ENCODE results near the gene NOPCHAP1.
A peak's percentile ranks its signal among the peaks of the same experiment; 100 is the strongest.
"Not testable (repeated sequence)": the region's sequence is repeated elsewhere in the genome, so short reads cannot be mapped to it uniquely, and the experiment has no call there.

NOPCHAP1 gene, protein sequence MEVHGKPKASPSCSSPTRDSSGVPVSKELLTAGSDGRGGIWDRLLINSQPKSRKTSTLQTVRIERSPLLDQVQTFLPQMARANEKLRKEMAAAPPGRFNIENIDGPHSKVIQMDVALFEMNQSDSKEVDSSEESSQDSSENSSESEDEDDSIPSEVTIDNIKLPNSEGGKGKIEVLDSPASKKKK

DNA sequence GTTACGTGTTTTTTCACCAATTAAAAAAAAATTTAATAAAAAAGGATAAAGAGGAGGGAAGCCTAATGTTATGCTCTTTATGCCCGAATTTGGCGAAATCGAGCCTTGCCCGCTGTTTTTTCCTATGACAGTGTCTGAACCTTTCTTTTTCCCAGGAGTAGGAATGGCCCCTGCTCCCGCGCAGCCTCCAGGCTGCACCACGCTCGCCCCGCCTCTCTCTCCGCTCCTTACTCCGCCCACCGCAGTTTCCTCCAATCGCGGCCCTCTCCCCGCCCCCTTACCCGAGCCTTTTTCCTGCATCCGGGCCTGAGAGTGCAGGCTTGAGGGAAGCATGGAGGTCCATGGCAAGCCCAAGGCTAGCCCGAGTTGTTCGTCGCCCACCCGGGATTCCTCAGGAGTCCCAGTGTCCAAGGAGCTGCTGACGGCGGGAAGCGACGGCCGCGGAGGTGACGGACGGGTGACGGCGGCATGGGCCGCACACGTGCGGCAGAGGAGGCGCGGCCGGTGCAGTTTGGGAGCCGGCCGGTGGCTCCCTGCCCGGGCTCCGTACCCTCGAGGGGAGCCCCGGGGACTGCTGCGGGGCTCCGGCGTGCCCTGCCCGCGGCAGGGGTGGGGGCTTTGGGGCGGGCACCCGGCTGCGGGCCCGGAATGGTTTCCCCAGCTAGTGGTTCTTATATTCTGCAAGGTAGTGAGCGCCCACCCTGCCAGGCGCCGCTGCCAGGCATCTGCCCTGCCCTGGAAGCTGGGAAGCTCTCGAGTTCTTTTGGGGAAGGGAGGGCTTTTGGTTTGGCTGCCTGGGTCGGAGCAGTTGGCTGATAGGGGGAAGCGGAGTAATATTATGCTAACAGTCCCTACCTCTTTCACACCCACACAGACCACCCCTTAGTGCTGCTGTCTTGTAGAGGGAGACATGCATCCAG is at the start of gene NOPCHAP1:
Gene NOPCHAP1, plus strand, starts transcription at position 295 of the 920 bp plus-strand sequence. Its CDS starts 37 bp downstream, at position 332.
- peak; percentile 92 for DNase-seq (ENCODE audit: low spot score)

DNA sequence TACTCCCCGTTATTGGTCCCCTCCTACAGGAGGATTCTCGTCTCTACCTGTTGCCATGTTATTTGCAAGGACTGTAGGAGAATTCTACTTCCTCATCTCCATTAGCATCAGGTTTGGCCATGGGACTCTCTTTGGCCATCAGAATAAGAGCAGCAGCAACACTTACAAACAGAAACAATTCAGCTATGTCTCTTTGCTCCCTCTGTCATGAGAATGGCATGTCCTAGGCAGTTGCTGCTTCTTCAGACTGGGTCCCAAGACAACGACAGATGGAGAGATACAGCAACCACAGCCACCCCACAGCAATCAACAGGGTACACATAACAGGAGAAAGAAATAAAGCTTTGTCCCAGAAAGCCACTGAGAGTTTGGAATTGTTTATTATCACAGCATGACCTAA is 47.7 kb upstream of the NOPCHAP1 start:
- DNase-seq (ENCODE audit: low spot score): no peak

GRCh38 chr12:104939089-104939488 is 47.0 kb upstream of the NOPCHAP1 start:
- no peak for DNase-seq (ENCODE audit: low spot score)

DNA sequence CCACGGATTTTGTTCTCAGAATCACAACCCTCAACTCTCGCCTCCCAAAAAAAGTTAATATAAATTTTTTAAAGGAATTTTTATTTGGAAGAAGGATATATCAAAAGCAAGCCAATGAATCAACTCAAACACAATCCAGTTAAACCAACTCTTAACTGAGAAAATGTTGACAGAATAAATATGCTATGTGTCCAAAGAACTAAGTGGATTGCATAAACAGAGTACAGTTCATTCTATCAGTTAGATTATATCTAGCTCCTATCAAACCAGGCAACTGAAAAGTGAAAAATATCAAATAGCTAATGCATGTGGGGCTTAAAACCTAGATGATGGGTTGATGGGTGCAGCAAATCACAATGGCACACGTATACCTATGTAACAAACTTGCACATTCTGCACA is 44.7 kb upstream of the NOPCHAP1 start:
- DNase-seq (ENCODE audit: low spot score): no peak

- no peak for DNase-seq (ENCODE audit: low spot score)
Observed at GRCh38 chr12:104942075-104942474, 44.0 kb upstream of the NOPCHAP1 start.

GRCh38 chr12:104943401-104943800 is 42.7 kb upstream of the NOPCHAP1 start:
- not testable (repeated sequence) for DNase-seq (ENCODE audit: low spot score)

DNA sequence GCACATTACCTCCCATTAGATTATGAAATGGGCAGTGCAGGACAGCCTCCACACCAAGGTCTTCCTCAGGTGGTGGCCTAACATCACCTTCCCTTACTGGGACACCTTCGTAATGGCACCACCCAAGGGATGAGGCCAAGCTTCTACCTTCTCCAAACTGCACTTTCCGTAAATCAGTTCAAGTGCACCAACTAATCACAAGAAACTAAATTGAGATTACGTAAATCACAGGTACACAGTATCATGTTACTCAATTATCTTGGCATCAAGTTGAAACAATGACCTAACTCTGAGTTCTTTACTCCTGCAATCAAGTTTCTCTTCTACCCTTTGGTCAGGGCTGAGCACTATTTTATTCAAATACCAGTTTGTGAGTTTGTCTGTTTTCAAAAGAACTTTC is 41.9 kb upstream of the NOPCHAP1 start:
- DNase-seq (ENCODE audit: low spot score): no peak

GRCh38 chr12:104948716-104949115 is 37.4 kb upstream of the NOPCHAP1 start:
- not testable (repeated sequence) for DNase-seq (ENCODE audit: low spot score)

DNA sequence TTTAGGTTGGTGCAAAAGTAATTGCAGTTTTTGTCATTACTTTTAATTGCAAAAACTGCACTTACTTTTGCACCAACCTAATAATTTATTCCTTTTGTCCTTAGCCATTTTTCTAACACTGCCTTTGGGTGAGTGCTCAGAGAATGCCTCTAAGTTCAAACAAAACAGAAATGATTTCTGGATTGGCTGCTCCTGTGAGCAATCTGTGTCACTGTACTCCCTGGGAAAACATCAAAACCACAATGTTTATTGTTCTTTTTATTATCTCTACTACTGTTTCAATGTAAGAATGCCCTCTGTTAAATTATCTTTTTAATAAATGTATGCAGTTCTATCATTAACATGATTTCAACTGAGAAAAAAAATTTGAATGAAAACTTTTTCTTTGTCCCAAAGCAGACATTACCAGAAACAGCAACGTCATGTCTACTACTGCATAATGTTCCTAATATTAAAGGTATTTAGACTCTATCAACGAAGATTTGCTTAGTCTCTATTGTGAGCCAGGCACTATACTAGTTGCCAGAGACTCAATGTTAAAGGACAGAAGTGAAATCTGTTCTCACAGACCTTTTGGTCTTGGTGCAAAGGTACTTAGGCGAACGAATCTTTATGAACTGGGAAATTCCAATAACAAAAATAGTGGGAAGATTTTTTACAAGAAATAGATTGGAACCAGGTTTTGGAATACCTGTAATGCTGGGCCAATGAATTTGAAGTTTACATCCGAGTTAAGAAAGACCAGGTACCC is 34.2 kb upstream of the NOPCHAP1 start:
- DNase-seq (ENCODE audit: low spot score): no peak

DNA sequence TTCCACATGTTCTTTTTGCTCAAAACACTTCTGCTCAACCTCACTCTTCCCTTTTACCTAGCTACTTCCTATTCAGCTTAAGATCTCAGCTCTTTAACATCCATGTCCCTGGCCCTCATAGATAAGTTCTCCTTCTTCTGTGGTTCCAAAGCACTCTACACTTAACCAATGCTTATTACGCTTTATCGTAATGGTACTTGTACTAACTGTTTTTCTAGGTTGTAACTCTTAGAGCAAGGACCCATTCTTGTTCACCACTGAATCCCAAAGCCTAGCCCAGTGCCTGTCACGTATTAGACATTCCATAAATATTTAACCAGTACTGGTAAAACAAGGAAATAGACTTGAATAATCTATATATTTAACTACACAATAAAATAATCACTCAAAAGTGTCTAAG is 33.3 kb upstream of the NOPCHAP1 start:
- DNase-seq (ENCODE audit: low spot score): no peak

DNA sequence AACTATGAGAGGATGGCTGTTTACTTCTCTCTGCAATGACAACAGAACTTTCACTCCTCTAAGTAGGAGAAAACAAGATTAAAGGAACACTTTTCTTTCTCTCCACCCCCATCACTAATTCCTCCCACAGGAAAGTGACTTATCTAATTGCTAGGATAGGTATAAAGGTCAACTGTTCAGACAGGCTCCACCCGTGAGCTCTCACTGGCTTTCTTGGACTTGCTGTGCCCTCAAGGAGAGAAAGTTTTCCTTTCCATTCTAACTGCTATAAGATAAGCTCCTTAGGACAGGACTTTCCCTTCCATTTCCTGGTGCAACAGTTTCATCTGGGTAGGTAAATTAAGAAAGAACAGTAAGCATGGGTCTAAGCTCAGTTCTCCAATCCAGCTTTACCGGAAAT is 32.8 kb upstream of the NOPCHAP1 start:
- peak; percentile 28 for DNase-seq (ENCODE audit: low spot score)

GRCh38 chr12:104955703-104956102 is 30.4 kb upstream of the NOPCHAP1 start:
- DNase-seq (ENCODE audit: low spot score): no peak

DNA sequence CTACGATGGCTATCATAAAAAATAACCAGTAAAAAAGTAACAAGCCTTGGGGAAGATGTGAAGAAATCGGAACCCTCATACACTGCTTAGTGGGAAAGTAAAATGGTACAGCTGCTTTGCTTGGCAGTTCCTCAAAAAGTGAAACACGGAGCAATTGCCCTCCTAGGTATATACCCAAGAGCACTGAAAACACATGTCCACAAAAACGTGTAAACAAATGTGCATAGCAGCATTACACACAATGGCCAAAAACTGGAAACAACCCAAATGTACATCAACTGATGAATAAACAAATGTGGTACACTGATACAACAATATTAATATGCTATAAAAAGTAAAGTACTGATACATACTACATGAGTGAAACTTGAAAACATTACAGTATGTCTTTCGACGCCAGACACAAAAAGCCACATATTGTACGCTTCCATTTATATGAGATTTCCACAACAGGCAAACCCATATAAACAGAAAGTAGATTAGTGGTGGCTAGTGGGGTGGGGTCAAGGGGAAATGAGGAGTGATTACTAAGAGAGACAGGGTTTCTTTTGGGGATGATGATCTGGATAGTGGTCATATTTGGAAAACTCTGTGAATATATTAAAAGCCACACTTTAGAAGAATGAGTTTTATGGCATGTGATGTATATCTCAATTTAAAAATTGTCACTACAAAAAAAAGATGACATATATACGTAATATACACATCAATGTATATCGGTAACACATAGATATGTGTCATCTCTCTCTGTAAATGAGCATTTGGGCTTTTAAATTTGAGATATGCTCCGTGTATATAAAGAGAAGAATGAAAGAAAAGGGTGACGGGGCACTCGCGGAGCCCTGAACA is 29.0 kb upstream of the NOPCHAP1 start:
- no peak for DNase-seq (ENCODE audit: low spot score)

- no peak for DNase-seq (ENCODE audit: low spot score)
Observed at GRCh38 chr12:104957719-104958000, 28.5 kb upstream of the NOPCHAP1 start.

GRCh38 chr12:104958001-104958804 is 27.9 kb upstream of the NOPCHAP1 start, which contains the start of gene SLC41A2:
Gene SLC41A2, minus strand, starts transcription at chr12:104958290. Its CDS starts 29,763 bp downstream, at chr12:104928527.
- peak; percentile 56 for DNase-seq (ENCODE audit: low spot score)

- DNase-seq (ENCODE audit: low spot score): no peak
Observed at GRCh38 chr12:104958805-104959334, 27.2 kb upstream of the NOPCHAP1 start.

GRCh38 chr12:104959335-104959841 is 26.7 kb upstream of the NOPCHAP1 start:
- no peak for DNase-seq (ENCODE audit: low spot score)

DNA sequence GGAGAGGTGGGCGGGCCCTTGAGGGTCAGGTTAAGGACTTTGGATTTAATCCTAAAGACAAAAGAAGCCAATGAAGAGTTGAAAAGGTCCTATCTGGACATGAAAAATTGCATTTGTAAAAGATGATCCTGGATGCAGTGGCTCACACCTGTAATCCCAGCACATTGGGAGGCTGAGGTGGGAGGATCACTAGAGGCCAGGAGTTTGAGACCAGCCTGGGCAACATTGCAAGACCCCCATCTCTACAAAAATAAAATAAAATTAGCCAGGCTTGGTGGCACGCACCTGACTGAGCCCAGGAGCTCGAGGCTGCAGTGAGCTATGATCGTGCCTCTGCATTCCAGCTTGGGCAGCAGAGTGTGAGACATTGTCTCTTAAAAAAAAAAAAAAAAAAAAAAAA is 25.7 kb upstream of the NOPCHAP1 start:
- DNase-seq (ENCODE audit: low spot score): no peak

DNA sequence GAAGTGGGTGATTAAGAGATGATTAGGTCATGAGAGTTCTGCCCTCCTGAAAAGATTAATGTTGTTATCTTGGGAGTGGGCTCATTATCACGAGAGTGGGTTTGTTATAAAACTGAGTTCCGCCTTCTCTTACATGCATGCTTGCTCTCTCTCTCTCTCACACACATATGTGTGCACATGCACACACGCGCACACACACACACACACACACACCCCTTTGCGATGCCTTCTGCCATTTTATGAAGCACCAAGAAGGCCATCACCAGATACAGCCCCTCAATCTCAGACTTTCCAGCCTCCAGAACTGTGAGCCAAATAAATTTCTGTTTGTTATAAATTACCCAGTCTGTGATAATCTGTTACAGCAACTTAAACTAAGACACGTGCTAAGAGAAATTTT is 22.4 kb upstream of the NOPCHAP1 start:
- no peak for DNase-seq (ENCODE audit: low spot score)

DNA sequence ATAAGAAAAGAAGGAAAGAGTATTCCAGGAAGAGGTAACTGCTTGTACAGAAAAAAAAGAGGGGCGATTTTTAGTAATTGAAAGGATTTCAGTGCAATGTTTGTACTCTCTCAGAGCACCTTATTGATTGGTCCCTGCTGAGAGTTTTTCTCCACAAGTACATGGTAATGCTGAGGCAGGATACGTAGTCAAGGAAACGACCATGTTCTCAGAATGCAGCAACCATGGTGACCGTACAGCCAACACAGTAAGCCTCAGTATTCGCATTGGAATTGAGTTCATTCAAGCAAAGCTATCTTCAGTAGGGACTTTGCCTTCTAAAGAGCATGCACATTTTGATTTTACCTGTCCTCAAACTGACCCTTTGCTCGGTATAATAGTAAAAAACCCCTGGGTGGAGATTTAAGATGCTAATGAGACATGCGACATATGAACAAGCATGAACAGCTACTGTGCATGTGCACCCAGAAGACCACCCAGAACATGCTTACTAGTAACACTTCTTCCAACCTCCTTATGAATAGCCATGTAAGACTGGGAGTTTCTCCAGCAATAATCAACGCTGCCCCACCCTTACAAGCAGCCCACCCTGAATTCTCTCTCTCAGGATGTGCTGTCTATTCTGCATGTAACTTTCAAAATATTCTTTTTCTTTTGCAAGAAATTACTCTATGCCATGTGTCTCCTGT is 21.8 kb upstream of the NOPCHAP1 start:
- no peak for DNase-seq (ENCODE audit: low spot score)
